ENCODE measurements around the gene PROZ.

PROZ gene

GRCh38 chr13:113117911-113118260, 40.6 kb upstream of the PROZ start:
- TF ChIP-seq, protein P1, sequence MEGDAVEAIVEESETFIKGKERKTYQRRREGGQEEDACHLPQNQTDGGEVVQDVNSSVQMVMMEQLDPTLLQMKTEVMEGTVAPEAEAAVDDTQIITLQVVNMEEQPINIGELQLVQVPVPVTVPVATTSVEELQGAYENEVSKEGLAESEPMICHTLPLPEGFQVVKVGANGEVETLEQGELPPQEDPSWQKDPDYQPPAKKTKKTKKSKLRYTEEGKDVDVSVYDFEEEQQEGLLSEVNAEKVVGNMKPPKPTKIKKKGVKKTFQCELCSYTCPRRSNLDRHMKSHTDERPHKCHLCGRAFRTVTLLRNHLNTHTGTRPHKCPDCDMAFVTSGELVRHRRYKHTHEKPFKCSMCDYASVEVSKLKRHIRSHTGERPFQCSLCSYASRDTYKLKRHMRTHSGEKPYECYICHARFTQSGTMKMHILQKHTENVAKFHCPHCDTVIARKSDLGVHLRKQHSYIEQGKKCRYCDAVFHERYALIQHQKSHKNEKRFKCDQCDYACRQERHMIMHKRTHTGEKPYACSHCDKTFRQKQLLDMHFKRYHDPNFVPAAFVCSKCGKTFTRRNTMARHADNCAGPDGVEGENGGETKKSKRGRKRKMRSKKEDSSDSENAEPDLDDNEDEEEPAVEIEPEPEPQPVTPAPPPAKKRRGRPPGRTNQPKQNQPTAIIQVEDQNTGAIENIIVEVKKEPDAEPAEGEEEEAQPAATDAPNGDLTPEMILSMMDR (IDR thresholded peaks at IDR 0.05; ENCODE audit: control insufficient read depth, extremely low read depth, insufficient read depth), result no peak
- DNase-seq (ENCODE audit: low read depth), result no peak
- H3K4me3 ChIP-seq (ENCODE audit: low read depth, low read length), result no peak overlapping the region

- DNase-seq (ENCODE audit: low read depth), result no peak
- TF ChIP-seq, protein P1 (IDR thresholded peaks at IDR 0.05; ENCODE audit: control insufficient read depth, extremely low read depth, insufficient read depth), result no peak
- H3K4me3 ChIP-seq (ENCODE audit: low read depth, low read length), result no peak overlapping the region
These were observed 40.0 kb upstream of the PROZ start for GRCh38 chr13:113118261-113119021.

DNA sequence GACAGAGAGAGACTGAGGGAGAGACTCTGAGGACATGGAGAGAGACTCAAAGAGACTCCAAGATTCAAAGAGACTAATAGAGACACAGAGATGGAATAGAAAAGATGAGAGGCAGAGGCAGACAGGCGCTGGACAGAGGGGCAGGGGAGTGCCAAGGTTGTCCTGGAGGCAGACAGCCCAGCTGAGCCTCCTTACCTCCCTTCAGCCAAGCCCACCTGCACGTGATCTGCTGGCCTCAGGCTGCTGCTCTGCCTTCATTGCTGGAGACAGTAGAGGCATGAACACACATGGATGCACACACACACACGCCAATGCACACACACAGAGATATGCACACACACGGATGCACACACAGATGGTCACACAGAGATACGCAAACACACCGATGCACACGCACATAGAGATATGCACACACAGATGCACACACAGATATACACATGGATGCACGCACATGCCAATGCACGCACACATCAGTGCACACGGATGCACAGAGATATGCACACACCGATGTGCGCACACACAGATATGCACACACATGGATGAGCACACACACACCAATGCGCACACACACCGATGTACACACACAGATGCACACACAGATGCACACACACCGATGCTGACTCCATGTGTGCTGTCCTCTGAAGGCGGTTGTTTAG, 39.2 kb upstream of the PROZ start:
- no peak for DNase-seq (ENCODE audit: low read depth)
- TF ChIP-seq, protein P1 (IDR thresholded peaks at IDR 0.05; ENCODE audit: control insufficient read depth, extremely low read depth, insufficient read depth), result no peak

DNA sequence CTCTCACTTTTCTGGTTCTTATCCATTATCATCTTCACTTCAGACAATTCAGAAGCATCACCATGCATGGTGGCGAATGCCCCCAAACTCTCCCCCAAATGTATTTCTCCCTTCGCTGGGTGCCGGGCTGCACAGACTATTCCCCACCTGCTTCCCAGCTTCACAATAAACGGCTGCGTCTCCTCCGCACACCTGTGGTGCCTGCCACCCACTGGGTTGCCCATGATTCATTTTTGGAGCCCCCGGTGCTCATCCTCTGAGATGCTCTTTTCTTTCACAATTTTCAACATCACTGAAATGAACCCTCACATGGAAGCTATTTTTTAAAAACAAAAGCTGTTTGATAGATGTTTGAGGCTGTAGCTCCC, 38.6 kb upstream of the PROZ start:
- TF ChIP-seq, protein P1 (IDR thresholded peaks at IDR 0.05; ENCODE audit: control insufficient read depth, extremely low read depth, insufficient read depth), result no peak
- no peak for DNase-seq (ENCODE audit: low read depth)
- no peak overlapping the region for H3K4me3 ChIP-seq (ENCODE audit: low read depth, low read length)

More for the DNA sequence above, 39.2 kb upstream of the PROZ start:
- no peak overlapping the region for H3K4me3 ChIP-seq (ENCODE audit: low read depth, low read length)

GRCh38 chr13:113120300-113121182, 37.9 kb upstream of the PROZ start:
- TF ChIP-seq, protein P1 (IDR thresholded peaks at IDR 0.05; ENCODE audit: control insufficient read depth, extremely low read depth, insufficient read depth), result no peak
- DNase-seq (ENCODE audit: low read depth), result no peak
- no peak overlapping the region for H3K4me3 ChIP-seq (ENCODE audit: low read depth, low read length)

GRCh38 chr13:113121183-113121927, 37.1 kb upstream of the PROZ start:
- H3K4me3 ChIP-seq (ENCODE audit: low read depth, low read length), result no peak overlapping the region
- DNase-seq (ENCODE audit: low read depth), result no peak
- TF ChIP-seq, protein P1 (IDR thresholded peaks at IDR 0.05; ENCODE audit: control insufficient read depth, extremely low read depth, insufficient read depth), result no peak
